H9 (cell line): ENCODE data around the gene YTHDC2. TPM values are rescaled to one million over a fixed set of nuclear protein-coding genes. Genes with fewer than 3 reads are reported as not detected.

Experiments
- DNase-seq: peaks from one replicate; pipeline ENCODE4 v3.0.0-alpha.2; 2017
- H2AFZ ChIP-seq: one replicate; pipeline ENCODE4 v1.6.1; 2013; ENCODE audit warnings: mild to moderate bottlenecking, low read length, control low read depth, moderate library complexity
- H2AK5ac ChIP-seq: 2 replicates; pipeline ENCODE4 v1.6.1; 2013; ENCODE audit warnings: low read length, control low read depth, mixed read lengths; ENCODE audit not compliant: insufficient read length
- H2BK120ac ChIP-seq: one replicate; pipeline ENCODE4 v1.6.1; 2013; ENCODE audit warnings: low read depth, mild to moderate bottlenecking, low read length, control low read depth, inconsistent platforms; ENCODE audit not compliant: poor library complexity, severe bottlenecking
- H2BK12ac ChIP-seq: 2 replicates; pipeline ENCODE4 v1.6.1; 2013; ENCODE audit warnings: low read length, control low read depth, mixed read lengths, low read depth; ENCODE audit not compliant: insufficient read length
- H2BK15ac ChIP-seq: 2 replicates; pipeline ENCODE4 v1.6.1; 2013; ENCODE audit warnings: low read depth, low read length, control low read depth
- H2BK20ac ChIP-seq: one replicate; pipeline ENCODE4 v1.6.1; 2013; ENCODE audit warnings: low read depth, mild to moderate bottlenecking, low read length, control low read depth, inconsistent platforms; ENCODE audit not compliant: poor library complexity, severe bottlenecking
- H2BK5ac ChIP-seq: 2 replicates; pipeline ENCODE4 v1.6.1; 2013; ENCODE audit warnings: low read length, control low read depth, mixed read lengths; ENCODE audit not compliant: insufficient read length
- H3K14ac ChIP-seq: 2 replicates; pipeline ENCODE4 v1.6.1; 2013; ENCODE audit warnings: low read length, control low read depth; ENCODE audit not compliant: insufficient read depth
- H3K18ac ChIP-seq: 2 replicates; pipeline ENCODE4 v1.6.1; 2013; ENCODE audit warnings: low read depth, mild to moderate bottlenecking, mixed read lengths, low read length, control low read depth; ENCODE audit not compliant: insufficient read length
- H3K23ac ChIP-seq: 2 replicates; pipeline ENCODE4 v1.6.1; 2013; ENCODE audit warnings: low read length, control low read depth, mixed read lengths, low read depth; ENCODE audit not compliant: insufficient read length
- H3K23me2 ChIP-seq: 2 replicates; pipeline ENCODE4 v1.6.1; 2013; ENCODE audit warnings: low read depth, mild to moderate bottlenecking, mixed read lengths, low read length, control low read depth; ENCODE audit not compliant: insufficient read length, poor library complexity, severe bottlenecking
- H3K27ac ChIP-seq: 2 replicates; pipeline ENCODE4 v1.5.1; 2013; ENCODE audit warnings: low read length, control low read depth, mixed read lengths, low read depth; ENCODE audit not compliant: insufficient read length
- H3K27me3 ChIP-seq: 2 replicates; pipeline ENCODE4 v1.6.1; 2013; ENCODE audit warnings: low read length, control low read depth, inconsistent platforms; ENCODE audit not compliant: insufficient read depth
- H3K4ac ChIP-seq: 2 replicates; pipeline ENCODE4 v1.6.1; 2013; ENCODE audit warnings: low read depth, mild to moderate bottlenecking, control low read depth, inconsistent platforms, low read length, moderate library complexity
- H3K4me1 ChIP-seq: 2 replicates; pipeline ENCODE4 v1.6.1; 2013; ENCODE audit warnings: low read length, control low read depth, inconsistent platforms; ENCODE audit not compliant: insufficient read depth
- H3K4me2 ChIP-seq: 2 replicates; pipeline ENCODE4 v1.6.1; 2013; ENCODE audit warnings: low read length, control low read depth, mixed read lengths; ENCODE audit not compliant: insufficient read length, insufficient read depth
- H3K56ac ChIP-seq: 2 replicates; pipeline ENCODE4 v1.6.1; 2013; ENCODE audit warnings: low read depth, mild to moderate bottlenecking, mixed read lengths, low read length, control low read depth; ENCODE audit not compliant: insufficient read length
- H3K79me1 ChIP-seq: 2 replicates; pipeline ENCODE4 v1.6.1; 2013; ENCODE audit warnings: low read depth, mild to moderate bottlenecking, moderate library complexity, low read length, control low read depth, inconsistent platforms; ENCODE audit not compliant: insufficient read depth, poor library complexity, severe bottlenecking
- H3K79me2 ChIP-seq: 2 replicates; pipeline ENCODE4 v1.6.1; 2013; ENCODE audit warnings: low read length, control low read depth, inconsistent platforms; ENCODE audit not compliant: insufficient read depth
- H3K9ac ChIP-seq: 2 replicates; pipeline ENCODE4 v1.6.1; 2013; ENCODE audit warnings: low read length, control low read depth, mixed read lengths; ENCODE audit not compliant: insufficient read length; ENCODE audit errors: extremely low read depth
- H3K9me3 ChIP-seq: one replicate; pipeline ENCODE4 v1.6.1; 2013; ENCODE audit warnings: low read depth, low read length, inconsistent platforms; ENCODE audit not compliant: control insufficient read depth
- H3T11ph ChIP-seq: one replicate; pipeline ENCODE4 v1.6.1; 2013; ENCODE audit warnings: mild to moderate bottlenecking, low read length, control low read depth, inconsistent platforms
- H4K20me1 ChIP-seq: one replicate; pipeline ENCODE4 v1.6.1; 2013; ENCODE audit not compliant: control insufficient read depth, insufficient read length, insufficient read depth
- H4K5ac ChIP-seq: 2 replicates; pipeline ENCODE4 v1.6.1; 2013; ENCODE audit warnings: low read depth, mild to moderate bottlenecking, mixed read lengths, low read length, control low read depth; ENCODE audit not compliant: insufficient read length
- H4K8ac ChIP-seq: replicated peaks from 2 replicates; pipeline ENCODE4 v1.6.1; 2013; ENCODE audit warnings: low read length, control low read depth, mixed read lengths, low read depth; ENCODE audit not compliant: insufficient read length
- H4K91ac ChIP-seq: 2 replicates; pipeline ENCODE4 v1.6.1; 2013; ENCODE audit warnings: low read depth, mild to moderate bottlenecking, moderate library complexity, mixed read lengths, low read length, control low read depth; ENCODE audit not compliant: insufficient read length
- H3K27ac Mint-ChIP-seq, 3 experiments: 2 replicates in 2 of 3; 3 replicates in 1 of 3; pipeline ENCODE4 v1.8.0; 2020 to 2021; ENCODE audit warnings: mixed read lengths in 3 of 3, mild to moderate bottlenecking in 1 of 3, moderate library complexity in 1 of 3
- H3K27me3 Mint-ChIP-seq: 2 replicates; pipeline ENCODE4 v1.8.0; 2021; ENCODE audit warnings: low read depth, mild to moderate bottlenecking, moderate library complexity, mixed read lengths
- H3K36me3 Mint-ChIP-seq, 3 experiments: 2 replicates in 2 of 3; 3 replicates in 1 of 3; pipeline ENCODE4 v1.8.0; 2020 to 2021; ENCODE audit warnings: low read depth in 3 of 3, mixed read lengths in 3 of 3; ENCODE audit not compliant: insufficient read depth in 1 of 3
- H3K4me1 Mint-ChIP-seq, 2 experiments: 2 replicates each; pipeline ENCODE4 v1.8.0; 2020; ENCODE audit warnings: mixed read lengths in 2 of 2
- H3K4me3 Mint-ChIP-seq, 2 experiments: 2 replicates in 1 of 2; 3 replicates in 1 of 2; pipeline ENCODE4 v1.8.0; 2020 to 2021; ENCODE audit warnings: mild to moderate bottlenecking in 2 of 2, mixed read lengths in 2 of 2, moderate library complexity in 1 of 2
- H3K9me3 Mint-ChIP-seq, 2 experiments: 2 replicates in 1 of 2; 3 replicates in 1 of 2; pipeline ENCODE4 v1.8.0; 2020; ENCODE audit warnings: mild to moderate bottlenecking in 2 of 2, mixed read lengths in 2 of 2, moderate library complexity in 1 of 2
- total RNA-seq: library from RNA; stranded (reverse); gene quantifications from 2 replicates; pipeline ENCODE4 v1.2.1, GENCODE V29; 2021
- TF ChIP-seq, protein P1 (sequence below): fragments of 200-600 bp; sonication (generic); conservative IDR thresholded peaks from 3 replicates; pipeline ENCODE4 v1.8.0; 2021; ENCODE audit warnings: antibody characterized with exemption, mild to moderate bottlenecking

The YTHDC2 gene
- total RNA-seq, 1 experiment from 2014 or later: 22.5 TPM

DNA sequence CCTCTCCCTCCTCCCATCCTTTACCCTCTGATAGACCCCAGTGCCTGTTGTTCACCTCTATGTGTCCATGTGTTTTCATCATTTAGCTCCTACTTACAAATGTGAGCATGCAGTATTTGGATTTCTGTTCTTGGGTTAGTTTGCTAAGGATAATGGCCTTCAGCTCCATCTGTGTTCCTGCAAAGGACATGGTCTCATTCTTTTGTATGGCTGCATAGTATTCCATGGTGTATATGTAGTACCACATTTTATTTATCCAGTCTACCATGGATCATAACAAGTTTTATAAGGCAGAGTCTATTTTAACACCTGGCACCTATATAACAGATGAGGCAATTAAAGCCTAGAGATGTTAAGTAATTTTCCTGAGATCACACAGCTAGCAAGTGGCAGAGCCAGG is 7.4 kb downstream of the YTHDC2 start:
- H3K4me1 Mint-ChIP-seq: peaks cover 2 to 12% of the 10 kb centered on the region in 2 experiments; a peak in 2 of 4 replicates
- no peak overlapping the region for H3K27ac Mint-ChIP-seq
- no peaks in the 10 kb centered on the region for H3K79me1 ChIP-seq

More for the DNA sequence above, 7.4 kb downstream of the YTHDC2 start:
- Histone ChIP-seq H3K14ac (no peak overlapping the region), H3K4me1 (no peaks in the 10 kb centered on the region), H2BK15ac (no peak overlapping the region), H3K4me2 (no peak overlapping the region), H2BK20ac (no peak overlapping the region), H3T11ph (no peak overlapping the region), H4K5ac (no peak overlapping the region), H3K4ac (no peak overlapping the region), H2AK5ac (no peak overlapping the region), H3K23ac (no peak overlapping the region), H3K9ac (no peak overlapping the region), H4K8ac (no peak overlapping the region), H3K79me2 (no peaks in the 10 kb centered on the region), H3K9me3 (no peaks in the 10 kb centered on the region), H2BK5ac (no peak overlapping the region), H4K20me1 (no peaks in the 10 kb centered on the region), H2BK12ac (no peak overlapping the region), H3K23me2 (no peaks in the 10 kb centered on the region), H4K91ac (no peak overlapping the region), H3K27ac (no peak overlapping the region), H2AFZ (no peak overlapping the region), H3K56ac (no peak overlapping the region), H3K27me3 (no peaks in the 10 kb centered on the region), H2BK120ac (no peak overlapping the region), H3K18ac (no peak overlapping the region)
- H3K36me3 Mint-ChIP-seq: peaks cover 13 to 40% (median 30%) of the 10 kb centered on the region in 3 experiments; a peak in 6 of 7 replicates
- H3K27me3 Mint-ChIP-seq: no peaks in the 10 kb centered on the region
- TF ChIP-seq, protein P1, sequence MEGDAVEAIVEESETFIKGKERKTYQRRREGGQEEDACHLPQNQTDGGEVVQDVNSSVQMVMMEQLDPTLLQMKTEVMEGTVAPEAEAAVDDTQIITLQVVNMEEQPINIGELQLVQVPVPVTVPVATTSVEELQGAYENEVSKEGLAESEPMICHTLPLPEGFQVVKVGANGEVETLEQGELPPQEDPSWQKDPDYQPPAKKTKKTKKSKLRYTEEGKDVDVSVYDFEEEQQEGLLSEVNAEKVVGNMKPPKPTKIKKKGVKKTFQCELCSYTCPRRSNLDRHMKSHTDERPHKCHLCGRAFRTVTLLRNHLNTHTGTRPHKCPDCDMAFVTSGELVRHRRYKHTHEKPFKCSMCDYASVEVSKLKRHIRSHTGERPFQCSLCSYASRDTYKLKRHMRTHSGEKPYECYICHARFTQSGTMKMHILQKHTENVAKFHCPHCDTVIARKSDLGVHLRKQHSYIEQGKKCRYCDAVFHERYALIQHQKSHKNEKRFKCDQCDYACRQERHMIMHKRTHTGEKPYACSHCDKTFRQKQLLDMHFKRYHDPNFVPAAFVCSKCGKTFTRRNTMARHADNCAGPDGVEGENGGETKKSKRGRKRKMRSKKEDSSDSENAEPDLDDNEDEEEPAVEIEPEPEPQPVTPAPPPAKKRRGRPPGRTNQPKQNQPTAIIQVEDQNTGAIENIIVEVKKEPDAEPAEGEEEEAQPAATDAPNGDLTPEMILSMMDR: no peak
- no peaks in the 10 kb centered on the region for H3K9me3 Mint-ChIP-seq
- H3K4me3 Mint-ChIP-seq: no peak overlapping the region
- DNase-seq: no peak
